ENCODE measurements around the gene ADGRD1. TPM values are rescaled to one million over a fixed set of nuclear protein-coding genes. Genes with fewer than 3 reads are reported as not detected.

The ADGRD1 gene
- polyA plus RNA-seq, 1 of the 3 experiments (the other 2 are of a cell fraction) = not detected

- H3K4me2 ChIP-seq = no peak overlapping the region
- POLR2A ChIA-PET = no interaction called here
- no peak overlapping the region for H3K4me3 ChIP-seq (ENCODE audit: low read depth in 2 of 2, low read length in 1 of 2)
- WGBS (ENCODE audit: low lambda C conversion rate) = 40% methylated on average over 6 of the region's 6 CpGs
- no peaks in the 10 kb centered on the region for H3K36me3 ChIP-seq (replicated peaks in 1 of 2; ENCODE audit: control insufficient read depth in 1 of 2, insufficient read depth in 2 of 2, low read length in 1 of 2)
- H3K27me3 ChIP-seq (ENCODE audit: insufficient read depth) = no peaks in the 10 kb centered on the region
- no peaks in the 10 kb centered on the region for H3F3A ChIP-seq (replicated peaks; ENCODE audit: insufficient read depth)
- H3K9me3 ChIP-seq = no peaks in the 10 kb centered on the region
- H3K79me2 ChIP-seq (ENCODE audit: insufficient read depth) = no peaks in the 10 kb centered on the region
- DNase-seq = no peak
- H3K27ac ChIP-seq (ENCODE audit: low read depth in 2 of 2, low read length in 1 of 2) = no peak overlapping the region
- H4K20me1 ChIP-seq (ENCODE audit: insufficient read depth) = no peaks in the 10 kb centered on the region
- no peaks in the 10 kb centered on the region for H3K9me2 ChIP-seq
- no peaks in the 10 kb centered on the region; a peak in 1 of 4 replicates for H3K4me1 ChIP-seq (ENCODE audit: control insufficient read depth in 1 of 2, insufficient read depth in 2 of 2, low read depth in 1 of 2, low read length in 1 of 2)
- H2AFZ ChIP-seq (ENCODE audit: low read depth) = no peak overlapping the region
- H3K9ac ChIP-seq = no peak overlapping the region
- no peak for TF ChIP-seq MEF2A (IDR thresholded peaks at IDR 0.05; ENCODE audit: borderline replicate concordance, low read depth)
- no peak for TF ChIP-seq FOXM1 (IDR thresholded peaks at IDR 0.05; ENCODE audit: low read depth)
- no peak for TF ChIP-seq ZBTB33 (IDR thresholded peaks at IDR 0.05; ENCODE audit: borderline replicate concordance, low read depth)
- TF ChIP-seq NFIC (IDR thresholded peaks at IDR 0.05; ENCODE audit: borderline replicate concordance) = no peak
- TF ChIP-seq IRF3 (IDR thresholded peaks at IDR 0.05; ENCODE audit: low read depth, low read length) = no peak
- no peak for TF ChIP-seq FOXJ3 (CRISPR knock-in tag; IDR thresholded peaks at IDR 0.05)
- no peak for TF ChIP-seq CTCF (IDR thresholded peaks at IDR 0.05)
- TF ChIP-seq PBX3 (IDR thresholded peaks at IDR 0.05) = no peak
- no peak for TF ChIP-seq GATA2 (CRISPR knock-in tag; IDR thresholded peaks at IDR 0.05)
- TF ChIP-seq SMC3 (IDR thresholded peaks at IDR 0.05; ENCODE audit: low read depth, low read length) = no peak
- no peak for TF ChIP-seq TAF1 (IDR thresholded peaks at IDR 0.05; ENCODE audit: borderline replicate concordance, low read depth, low read length)
- TF ChIP-seq RAD21 (IDR thresholded peaks at IDR 0.05; ENCODE audit: low read length) = no peak
- no peak for TF ChIP-seq RFX5 (IDR thresholded peaks at IDR 0.05; ENCODE audit: low read length)
- no peak for TF ChIP-seq POLR2AphosphoS5 (IDR thresholded peaks at IDR 0.05; ENCODE audit: low read depth, low read length)
- no peak for TF ChIP-seq ELF1 (IDR thresholded peaks at IDR 0.05)
- no peak for TF ChIP-seq TCF12 (IDR thresholded peaks at IDR 0.05)
- TF ChIP-seq REST (IDR thresholded peaks at IDR 0.05; ENCODE audit: low read depth, low read length) = no peak
- no peak for TF ChIP-seq JUND (IDR thresholded peaks at IDR 0.05)
- no peak for TF ChIP-seq EP300 (IDR thresholded peaks at IDR 0.05; ENCODE audit: borderline replicate concordance in 1 of 2, low read depth in 1 of 2, low read length in 1 of 2)
- no peak for TF ChIP-seq GABPA (IDR thresholded peaks at IDR 0.05; ENCODE audit: low read depth)
- CTCF ChIA-PET = no interaction called here
Observed at GRCh38 chr12:131053567-131053966, 99.9 kb downstream of the ADGRD1 start.

Measured in SK-N-SH (cell line).